ENCODE data around the gene EPB41L2.

The EPB41L2 gene

DNA sequence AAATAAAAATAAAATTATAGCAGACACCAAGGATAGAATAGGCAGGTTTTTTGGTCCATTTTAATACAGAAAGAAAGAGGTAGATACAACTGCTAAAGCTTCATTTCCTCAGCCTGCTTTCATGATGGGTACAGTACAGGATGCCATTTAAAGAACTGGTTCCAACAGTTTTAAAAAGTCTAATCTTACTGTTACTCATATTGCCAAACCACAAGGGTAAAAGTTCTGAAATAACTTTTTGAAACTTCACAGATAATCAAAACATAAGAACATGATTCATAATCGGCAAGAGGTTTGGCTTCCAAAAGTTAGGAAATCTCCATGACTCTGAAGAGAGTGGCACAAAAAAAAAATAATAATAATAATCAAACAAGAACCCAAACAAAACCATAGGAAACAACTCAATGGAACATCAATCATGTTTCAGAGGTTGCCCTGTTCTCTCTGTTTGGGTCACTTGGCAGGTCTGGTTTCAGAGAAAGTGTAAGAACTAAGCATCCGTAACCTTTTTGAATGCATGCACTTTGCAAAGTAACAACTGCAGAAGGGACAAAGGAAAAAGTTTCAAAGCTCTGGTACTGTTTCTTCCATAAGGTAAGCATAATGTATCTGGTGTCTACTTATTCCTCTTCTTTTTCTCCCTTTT, 156.2 kb downstream of the EPB41L2 start:
- Histone ChIP-seq H3K9me3 (ENCODE audit: control insufficient read depth, insufficient read depth, low read length) (no peaks in the 10 kb centered on the region), H3K36me3 (ENCODE audit: control insufficient read depth, insufficient read depth, low read length) (no peaks in the 10 kb centered on the region), H3K27me3 (ENCODE audit: control insufficient read depth, insufficient read depth, low read length) (no peaks in the 10 kb centered on the region), H3K4me1 (ENCODE audit: control insufficient read depth, insufficient read depth, low read length) (peaks cover 10% of the 10 kb centered on the region; the same call in 1 of the 2 replicates), H3K4me3 (ENCODE audit: low read depth, low read length) (no peak overlapping the region), H3K27ac (ENCODE audit: low read depth, low read length) (no peak overlapping the region), H3K9ac (ENCODE audit: low read depth, low read length) (no peak overlapping the region)

DNA sequence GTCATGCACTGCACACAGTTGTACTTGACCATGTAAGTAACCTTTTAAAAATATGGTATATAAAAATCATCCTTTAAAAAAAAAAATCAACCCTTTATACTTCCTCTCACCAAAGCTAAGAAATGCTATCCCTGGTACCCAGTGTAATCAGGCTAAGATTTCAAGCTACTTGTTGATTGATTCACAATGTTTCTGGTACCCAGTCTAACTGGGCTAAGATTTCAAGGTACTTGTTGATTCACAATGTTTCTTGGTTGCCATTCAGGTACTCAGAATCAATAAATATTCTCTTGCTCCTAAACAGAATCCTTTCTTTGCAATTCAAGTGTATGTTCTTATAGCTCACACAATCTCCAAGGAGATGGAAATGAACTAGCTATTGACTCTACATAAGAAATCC, 159.4 kb downstream of the EPB41L2 start:
- H3K9me3 ChIP-seq (ENCODE audit: control insufficient read depth, insufficient read depth, low read length) = no peaks in the 10 kb centered on the region
- no peak overlapping the region for H3K9ac ChIP-seq (ENCODE audit: low read depth, low read length)
- H3K27me3 ChIP-seq (ENCODE audit: control insufficient read depth, insufficient read depth, low read length) = no peaks in the 10 kb centered on the region
- no peaks in the 10 kb centered on the region for H3K36me3 ChIP-seq (ENCODE audit: control insufficient read depth, insufficient read depth, low read length)
- H3K4me1 ChIP-seq (ENCODE audit: control insufficient read depth, insufficient read depth, low read length) = peaks cover 10% of the 10 kb centered on the region; the same call in 1 of the 2 replicates
- no peak overlapping the region for H3K27ac ChIP-seq (ENCODE audit: low read depth, low read length)
- no peak overlapping the region for H3K4me3 ChIP-seq (ENCODE audit: low read depth, low read length)

DNA sequence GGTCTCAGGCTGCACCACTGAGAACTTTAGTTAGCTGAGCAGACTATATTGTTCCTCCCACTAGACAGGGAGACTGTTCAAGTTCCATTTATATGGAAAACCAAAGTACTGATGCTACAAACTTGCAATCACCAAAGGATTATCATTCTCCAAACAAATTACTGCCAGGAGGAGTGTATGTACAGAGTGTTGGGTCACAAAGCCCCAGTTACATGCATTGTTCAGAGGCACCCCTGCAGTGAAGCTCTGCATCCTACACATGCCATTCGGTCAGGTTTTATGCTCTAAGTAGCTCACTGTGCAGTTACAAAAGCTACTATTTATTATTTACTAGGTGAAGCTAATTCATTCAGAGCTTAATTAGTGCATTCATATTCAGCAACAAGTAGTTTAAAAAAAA, 160.0 kb downstream of the EPB41L2 start:
- H3K9me3 ChIP-seq (ENCODE audit: control insufficient read depth, insufficient read depth, low read length) = no peaks in the 10 kb centered on the region

DNA sequence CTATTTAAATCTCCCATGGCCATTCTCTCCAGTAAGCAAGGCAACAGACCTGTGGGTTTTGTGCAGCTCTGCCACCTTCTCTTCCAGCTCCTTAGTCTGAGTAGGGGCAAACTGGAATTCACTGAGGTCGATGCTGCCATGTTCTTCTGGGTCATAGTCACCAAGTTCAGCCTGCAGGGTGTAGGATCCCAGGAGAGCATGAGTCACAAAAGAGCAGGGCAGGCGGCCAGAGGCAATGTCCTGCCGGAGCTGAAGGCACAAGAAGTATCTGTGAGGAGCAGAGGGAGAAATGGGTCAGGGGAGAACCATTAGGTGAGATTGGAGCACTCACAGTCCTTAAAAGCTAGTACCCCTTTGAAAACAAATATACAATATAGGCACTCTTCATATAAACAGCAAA, 162.1 kb downstream of the EPB41L2 start:
- Histone ChIP-seq H3K9me3 (ENCODE audit: control insufficient read depth, insufficient read depth, low read length) (no peaks in the 10 kb centered on the region), H3K4me1 (ENCODE audit: control insufficient read depth, insufficient read depth, low read length) (peaks cover 10% of the 10 kb centered on the region; the same call in 1 of the 2 replicates), H3K27me3 (ENCODE audit: control insufficient read depth, insufficient read depth, low read length) (no peaks in the 10 kb centered on the region), H3K27ac (ENCODE audit: low read depth, low read length) (no peak overlapping the region), H3K36me3 (ENCODE audit: control insufficient read depth, insufficient read depth, low read length) (no peaks in the 10 kb centered on the region; the same call in 1 of the 2 replicates), H3K4me3 (ENCODE audit: low read depth, low read length) (no peak overlapping the region), H3K9ac (ENCODE audit: low read depth, low read length) (no peak overlapping the region)

More for the DNA sequence above, 160.0 kb downstream of the EPB41L2 start:
- Histone ChIP-seq H3K4me1 (ENCODE audit: control insufficient read depth, insufficient read depth, low read length) (peaks cover 10% of the 10 kb centered on the region; the same call in 1 of the 2 replicates), H3K4me3 (ENCODE audit: low read depth, low read length) (no peak overlapping the region), H3K27ac (ENCODE audit: low read depth, low read length) (no peak overlapping the region), H3K36me3 (ENCODE audit: control insufficient read depth, insufficient read depth, low read length) (no peaks in the 10 kb centered on the region; the same call in 1 of the 2 replicates), H3K9ac (ENCODE audit: low read depth, low read length) (no peak overlapping the region), H3K27me3 (ENCODE audit: control insufficient read depth, insufficient read depth, low read length) (no peaks in the 10 kb centered on the region)

DNA sequence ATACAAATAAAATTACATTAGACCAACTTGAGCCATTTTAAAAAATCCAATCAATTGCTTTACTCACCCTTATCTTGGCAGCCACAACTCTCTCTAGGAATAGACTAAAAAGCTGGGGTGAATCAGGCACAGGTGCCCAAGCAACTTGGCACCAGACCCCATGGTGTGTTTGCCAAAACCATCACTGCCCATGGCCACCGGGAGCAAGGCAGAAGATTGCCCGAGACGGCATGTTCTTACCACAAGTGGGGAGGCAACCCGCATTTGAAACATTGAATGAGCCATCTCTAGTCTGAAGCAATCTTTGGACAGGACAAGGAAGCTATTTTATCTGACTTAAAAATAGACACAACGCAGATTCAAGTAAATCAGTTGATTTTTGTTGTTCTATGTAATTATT, 166.8 kb downstream of the EPB41L2 start:
- Histone ChIP-seq H3K27me3 (ENCODE audit: control insufficient read depth, insufficient read depth, low read length) (no peaks in the 10 kb centered on the region), H3K9me3 (ENCODE audit: control insufficient read depth, insufficient read depth, low read length) (no peaks in the 10 kb centered on the region), H3K36me3 (ENCODE audit: control insufficient read depth, insufficient read depth, low read length) (peaks cover 10% of the 10 kb centered on the region; the same call in 1 of the 2 replicates), H3K27ac (ENCODE audit: low read depth, low read length) (no peak overlapping the region), H3K4me3 (ENCODE audit: low read depth, low read length) (no peak overlapping the region), H3K9ac (ENCODE audit: low read depth, low read length) (no peak overlapping the region), H3K4me1 (ENCODE audit: control insufficient read depth, insufficient read depth, low read length) (no peaks in the 10 kb centered on the region)

DNA sequence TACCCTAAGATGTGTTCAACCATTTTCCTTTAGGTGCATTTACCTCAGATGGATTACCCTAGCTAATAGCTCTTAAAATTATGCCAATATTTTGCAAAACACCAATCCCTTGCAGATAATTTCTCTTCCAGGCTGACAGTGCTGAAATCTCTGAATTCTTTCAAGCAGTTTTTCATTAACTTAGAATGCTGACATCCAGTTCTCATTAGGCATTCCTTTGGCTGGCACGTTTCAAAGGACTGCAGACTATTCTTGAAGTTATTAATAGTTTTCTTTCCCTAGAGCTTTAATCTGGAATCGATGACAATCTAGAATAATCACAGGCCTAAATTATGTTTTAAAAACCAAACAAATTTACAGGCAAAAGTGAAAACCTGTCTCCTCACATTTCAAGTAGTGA, 167.5 kb downstream of the EPB41L2 start:
- Histone ChIP-seq H3K4me1 (ENCODE audit: control insufficient read depth, insufficient read depth, low read length) (no peaks in the 10 kb centered on the region), H3K4me3 (ENCODE audit: low read depth, low read length) (no peak overlapping the region), H3K9me3 (ENCODE audit: control insufficient read depth, insufficient read depth, low read length) (no peaks in the 10 kb centered on the region), H3K27me3 (ENCODE audit: control insufficient read depth, insufficient read depth, low read length) (no peaks in the 10 kb centered on the region), H3K27ac (ENCODE audit: low read depth, low read length) (no peak overlapping the region), H3K36me3 (ENCODE audit: control insufficient read depth, insufficient read depth, low read length) (peaks cover 10% of the 10 kb centered on the region; the same call in 1 of the 2 replicates), H3K9ac (ENCODE audit: low read depth, low read length) (no peak overlapping the region)

DNA sequence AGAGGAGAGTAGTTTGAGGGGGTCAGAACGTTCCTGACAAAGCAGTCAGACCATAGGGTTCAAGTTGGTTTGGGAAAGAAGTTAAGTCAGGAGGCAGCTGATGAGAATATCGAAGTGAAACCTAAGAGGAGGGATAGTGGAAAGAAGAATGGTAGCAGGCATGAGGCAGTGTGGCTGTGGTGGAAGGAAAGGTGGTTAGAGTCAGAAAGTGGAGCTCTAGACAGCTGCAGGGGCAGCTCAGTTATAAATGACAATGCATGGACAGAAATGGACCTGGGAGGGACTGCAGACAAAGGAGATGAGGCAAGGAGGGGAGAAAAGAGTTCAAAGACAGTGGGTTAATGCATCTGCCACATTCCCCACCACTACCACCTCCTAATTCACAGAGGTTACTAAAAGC, 169.3 kb downstream of the EPB41L2 start:
- Histone ChIP-seq H3K4me3 (ENCODE audit: low read depth, low read length) (no peak overlapping the region), H3K9me3 (ENCODE audit: control insufficient read depth, insufficient read depth, low read length) (no peaks in the 10 kb centered on the region), H3K27me3 (ENCODE audit: control insufficient read depth, insufficient read depth, low read length) (no peaks in the 10 kb centered on the region), H3K4me1 (ENCODE audit: control insufficient read depth, insufficient read depth, low read length) (no peaks in the 10 kb centered on the region), H3K27ac (ENCODE audit: low read depth, low read length) (no peak overlapping the region), H3K9ac (ENCODE audit: low read depth, low read length) (no peak overlapping the region), H3K36me3 (ENCODE audit: control insufficient read depth, insufficient read depth, low read length) (peaks cover 10% of the 10 kb centered on the region; the same call in 1 of the 2 replicates)

DNA sequence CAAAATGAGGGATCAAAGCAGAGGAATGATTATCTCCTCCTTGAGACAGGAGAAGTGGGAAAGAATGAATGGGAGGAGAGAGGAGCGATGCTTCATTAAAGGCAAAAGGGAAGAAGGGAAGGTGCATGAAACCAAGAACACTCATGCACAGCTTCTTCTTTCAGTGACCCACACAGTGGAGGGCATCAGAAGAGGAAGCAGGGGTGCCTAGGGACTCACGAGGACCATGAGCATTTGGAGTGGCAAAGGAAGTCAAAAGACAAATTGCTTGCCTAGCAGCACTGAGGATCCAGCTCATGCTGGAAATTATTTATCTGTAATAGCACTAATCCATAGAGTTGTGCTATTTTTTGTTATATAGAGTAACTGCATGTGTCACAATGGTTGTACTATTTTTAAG, 169.8 kb downstream of the EPB41L2 start:
- Histone ChIP-seq H3K4me3 (ENCODE audit: low read depth, low read length) (no peak overlapping the region), H3K27me3 (ENCODE audit: control insufficient read depth, insufficient read depth, low read length) (no peaks in the 10 kb centered on the region), H3K9me3 (ENCODE audit: control insufficient read depth, insufficient read depth, low read length) (no peaks in the 10 kb centered on the region), H3K27ac (ENCODE audit: low read depth, low read length) (no peak overlapping the region), H3K36me3 (ENCODE audit: control insufficient read depth, insufficient read depth, low read length) (peaks cover 10% of the 10 kb centered on the region; the same call in 1 of the 2 replicates), H3K4me1 (ENCODE audit: control insufficient read depth, insufficient read depth, low read length) (no peaks in the 10 kb centered on the region), H3K9ac (ENCODE audit: low read depth, low read length) (no peak overlapping the region)

DNA sequence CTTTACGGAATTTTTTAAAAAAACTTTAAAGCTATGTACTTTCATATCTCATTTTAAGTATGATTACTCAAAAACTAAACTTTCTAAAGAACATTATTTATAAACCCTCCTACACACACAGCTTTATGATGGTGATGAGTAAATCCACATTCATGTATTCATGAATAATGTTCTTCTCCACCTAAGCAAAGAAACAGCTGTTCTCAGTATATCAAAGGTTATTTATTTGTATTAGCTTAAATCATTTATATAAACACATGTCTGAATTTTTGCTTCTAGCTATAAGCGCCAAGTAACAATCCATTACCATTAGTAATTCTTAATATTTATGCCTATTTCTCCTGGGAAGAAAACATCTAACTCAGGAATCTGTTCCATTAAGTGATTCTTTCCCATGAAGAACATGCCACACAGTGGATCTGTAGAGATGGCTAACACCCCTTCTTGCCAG, 172.5 kb downstream of the EPB41L2 start:
- H3K36me3 ChIP-seq (ENCODE audit: control insufficient read depth, insufficient read depth, low read length) = peaks cover 10% of the 10 kb centered on the region; the same call in 1 of the 2 replicates

DNA sequence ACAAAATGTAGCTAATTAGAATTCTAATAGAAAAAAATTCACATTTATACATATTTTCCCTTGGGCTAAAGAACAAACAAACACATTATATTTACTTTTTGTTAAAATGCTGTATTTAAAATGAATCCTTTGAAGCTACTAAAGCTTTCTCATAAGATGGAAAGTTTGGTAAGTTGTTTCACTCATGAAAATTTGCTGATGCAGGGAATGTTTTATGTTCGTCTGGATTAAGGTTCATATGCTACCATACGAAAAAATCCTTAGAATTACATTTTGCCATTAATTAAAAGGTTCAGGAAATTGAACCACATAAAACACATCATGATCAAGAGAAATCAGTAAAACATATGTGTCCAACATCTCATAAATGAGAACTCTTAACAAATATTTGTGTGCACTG, 173.6 kb downstream of the EPB41L2 start:
- Histone ChIP-seq H3K27me3 (ENCODE audit: control insufficient read depth, insufficient read depth, low read length) (no peaks in the 10 kb centered on the region), H3K4me1 (ENCODE audit: control insufficient read depth, insufficient read depth, low read length) (no peaks in the 10 kb centered on the region), H3K9me3 (ENCODE audit: control insufficient read depth, insufficient read depth, low read length) (no peaks in the 10 kb centered on the region), H3K27ac (ENCODE audit: low read depth, low read length) (no peak overlapping the region), H3K4me3 (ENCODE audit: low read depth, low read length) (no peak overlapping the region), H3K9ac (ENCODE audit: low read depth, low read length) (no peak overlapping the region), H3K36me3 (ENCODE audit: control insufficient read depth, insufficient read depth, low read length) (peaks cover 14% of the 10 kb centered on the region; the same call in 1 of the 2 replicates)

More for the DNA sequence above, 172.5 kb downstream of the EPB41L2 start:
- H3K9ac ChIP-seq (ENCODE audit: low read depth, low read length) = no peak overlapping the region
- no peaks in the 10 kb centered on the region for H3K27me3 ChIP-seq (ENCODE audit: control insufficient read depth, insufficient read depth, low read length)
- H3K4me3 ChIP-seq (ENCODE audit: low read depth, low read length) = no peak overlapping the region
- no peaks in the 10 kb centered on the region for H3K9me3 ChIP-seq (ENCODE audit: control insufficient read depth, insufficient read depth, low read length)
- no peak overlapping the region for H3K27ac ChIP-seq (ENCODE audit: low read depth, low read length)
- H3K4me1 ChIP-seq (ENCODE audit: control insufficient read depth, insufficient read depth, low read length) = no peaks in the 10 kb centered on the region

DNA sequence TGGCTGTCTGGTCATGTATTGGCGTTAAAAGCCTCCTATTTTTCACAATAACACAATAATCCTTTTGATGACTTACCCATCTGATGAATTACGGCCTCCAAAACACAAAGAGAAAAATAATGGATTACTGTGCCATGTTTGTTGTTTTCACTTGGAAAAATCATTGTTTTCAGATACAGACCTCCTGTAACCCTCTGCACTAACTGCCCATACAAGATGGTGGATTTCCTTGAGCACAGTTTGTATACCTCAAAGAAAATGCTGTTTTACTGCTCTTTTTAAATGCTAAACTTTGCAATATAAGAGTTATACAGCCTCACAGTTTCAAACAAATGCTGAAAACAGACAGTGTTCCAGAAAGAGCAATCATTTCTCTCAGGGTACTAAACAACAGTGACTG, 174.8 kb downstream of the EPB41L2 start:
- H3K9me3 ChIP-seq (ENCODE audit: control insufficient read depth, insufficient read depth, low read length) = no peaks in the 10 kb centered on the region
- H3K27me3 ChIP-seq (ENCODE audit: control insufficient read depth, insufficient read depth, low read length) = no peaks in the 10 kb centered on the region
- no peak overlapping the region for H3K27ac ChIP-seq (ENCODE audit: low read depth, low read length)
- peaks cover 6% of the 10 kb centered on the region; the same call in 1 of the 2 replicates for H3K36me3 ChIP-seq (ENCODE audit: control insufficient read depth, insufficient read depth, low read length)
- H3K4me3 ChIP-seq (ENCODE audit: low read depth, low read length) = no peak overlapping the region
- H3K9ac ChIP-seq (ENCODE audit: low read depth, low read length) = no peak overlapping the region
- H3K4me1 ChIP-seq (ENCODE audit: control insufficient read depth, insufficient read depth, low read length) = no peaks in the 10 kb centered on the region

Data from HUES48 (cell line).